G401 (cell line): ENCODE results near the gene ODAD3. TPM values are rescaled to one million over a fixed set of nuclear protein-coding genes. Genes with fewer than 3 reads are reported as not detected.
"Not testable (repeated sequence)": the region's sequence is repeated elsewhere in the genome, so short reads cannot be mapped to it uniquely, and the experiment has no call there.

Source experiments
- DNase-seq: peaks from one replicate; pipeline ENCODE4 v3.0.0-alpha.2; 2015; ENCODE audit warnings: low spot score
- in situ Hi-C: cut with HindIII; loops from 2 replicates; pipeline ENCODE4 v1.10.0; 2016; ENCODE audit warnings: low sequenced_read_pairs, mixed read lengths
- total RNA-seq: library from RNA; depleted of rRNA; stranded (reverse); fragments of >200 nt; shearing (Covaris generic); gene quantifications from 2 replicates; pipeline ENCODE4 v1.2.3, GENCODE V29; 2014; rRNA removed

The ODAD3 gene
- 1.7 and 6.1 TPM in 2 replicates for total RNA-seq

DNA sequence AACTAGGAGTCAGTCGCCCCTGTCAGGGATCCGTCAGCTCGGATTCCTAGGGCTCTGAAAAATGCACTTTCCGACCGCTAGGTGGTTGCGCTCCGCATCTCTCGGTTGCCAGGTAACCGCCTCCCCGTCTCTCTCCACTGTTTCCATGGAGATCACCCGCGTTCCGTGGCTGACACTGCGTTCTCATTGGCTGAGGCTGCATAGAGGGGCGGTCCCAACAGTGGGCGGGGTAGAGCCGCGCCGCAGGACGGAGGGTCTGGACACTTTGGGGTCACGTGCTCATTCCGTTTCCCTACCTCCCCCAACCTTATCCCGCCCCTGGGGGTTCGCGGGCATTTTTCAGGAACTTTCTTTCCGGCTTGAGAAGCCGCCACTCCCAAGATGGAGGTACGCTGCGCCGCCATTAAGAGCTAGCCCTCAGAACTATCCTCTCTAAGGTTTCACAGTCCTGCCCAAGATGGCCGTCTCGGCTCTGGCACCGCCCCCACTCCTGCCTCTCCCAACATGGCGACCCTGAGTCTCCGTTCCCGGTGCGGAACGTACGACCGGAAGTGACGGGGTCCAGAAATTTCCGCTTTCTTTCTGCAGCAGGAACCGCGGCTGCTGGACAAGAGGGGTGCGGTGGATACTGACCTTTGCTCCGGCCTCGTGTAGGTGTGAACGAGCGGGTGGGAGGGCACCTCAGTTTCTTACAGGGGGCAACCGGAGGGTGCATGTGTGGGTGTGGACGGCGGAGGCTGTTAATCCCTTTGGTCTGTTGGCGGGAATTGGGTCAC lies at the start of gene ODAD3, which contains the start of gene PRKCSH:
TSS of gene ODAD3 (minus strand) at position 65 of the 776 bp plus-strand sequence. CDS start 105 bp downstream, outside the sequence.
TSS of gene PRKCSH (plus strand) at position 579 of the 776 bp plus-strand sequence. CDS start 483 bp downstream, outside the sequence.
- peak; percentile 100 for DNase-seq
- in situ Hi-C loops: no loop called here

DNA sequence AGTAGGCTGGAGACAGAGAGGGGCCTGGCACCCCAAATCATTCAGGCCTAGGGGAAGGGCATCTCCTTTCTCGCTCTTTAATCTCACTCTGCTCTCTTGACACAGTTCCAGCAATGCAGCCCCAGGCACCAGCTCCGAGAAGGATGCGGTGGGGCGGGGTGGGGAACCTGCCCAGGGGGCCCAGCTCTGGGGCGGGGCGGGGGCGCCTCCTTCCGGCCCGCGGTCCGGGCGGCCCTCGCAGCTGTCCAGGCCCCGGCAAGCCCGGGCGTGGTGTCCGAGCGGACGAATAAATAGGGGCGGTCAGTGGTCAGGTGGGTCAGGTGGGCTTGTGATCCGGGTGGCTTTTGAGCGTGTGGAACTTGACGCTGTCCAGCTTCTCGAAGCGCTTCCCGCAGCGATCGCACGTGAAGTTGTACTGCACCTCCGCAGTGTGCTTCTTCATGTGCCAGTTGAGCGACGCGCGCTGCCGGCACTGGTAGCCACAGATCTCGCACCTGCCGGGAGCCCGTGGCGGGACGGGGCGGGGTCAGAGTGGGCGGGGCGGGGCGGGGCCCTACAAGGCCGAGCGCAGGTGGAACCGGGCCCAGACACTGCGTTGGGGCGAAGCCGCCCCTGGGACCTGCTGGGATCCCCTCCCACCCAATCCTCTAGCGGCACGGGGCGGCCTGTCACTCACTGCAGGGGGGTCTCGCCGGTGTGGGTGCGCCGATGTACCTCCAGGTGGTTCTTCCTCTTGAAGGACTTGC lies 48.6 kb upstream of the ODAD3 start:
- no peak for DNase-seq
- in situ Hi-C loops: no loop called here

DNA sequence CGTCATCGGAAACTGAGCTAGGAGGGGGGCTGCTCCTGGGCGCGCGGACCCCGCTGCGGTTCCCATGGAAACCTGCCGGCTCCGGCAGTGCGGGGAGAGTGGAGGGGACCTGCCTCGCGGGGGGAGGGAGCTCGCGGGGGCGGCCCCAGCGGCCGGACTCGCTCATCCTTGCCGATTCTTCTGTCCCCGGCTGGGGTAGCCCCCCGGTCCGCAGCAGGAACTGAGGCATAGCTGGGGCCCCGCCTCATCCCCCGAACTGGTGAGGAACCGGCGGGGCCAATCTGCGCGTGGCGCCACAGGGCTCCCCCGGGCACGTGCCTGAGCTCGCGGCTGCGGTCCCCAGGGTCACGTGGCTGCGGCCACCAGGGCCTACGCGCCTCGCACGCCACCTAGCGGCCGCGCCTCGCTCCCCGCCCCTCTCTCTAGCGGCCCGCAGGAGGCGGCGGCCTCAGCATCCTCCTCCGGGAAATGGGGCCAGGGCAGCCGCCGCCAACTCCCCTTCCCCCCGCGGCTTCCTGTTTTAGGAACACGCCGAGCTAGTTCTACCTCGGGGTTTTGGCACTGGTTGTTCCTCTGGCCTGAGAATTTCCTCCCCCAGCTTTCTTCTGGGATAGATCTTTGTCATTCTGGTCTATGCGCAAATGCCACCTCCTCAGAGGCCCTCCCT lies 47.6 kb upstream of the ODAD3 start:
- peak; percentile 86 for DNase-seq
- in situ Hi-C loops: no loop called here

DNA sequence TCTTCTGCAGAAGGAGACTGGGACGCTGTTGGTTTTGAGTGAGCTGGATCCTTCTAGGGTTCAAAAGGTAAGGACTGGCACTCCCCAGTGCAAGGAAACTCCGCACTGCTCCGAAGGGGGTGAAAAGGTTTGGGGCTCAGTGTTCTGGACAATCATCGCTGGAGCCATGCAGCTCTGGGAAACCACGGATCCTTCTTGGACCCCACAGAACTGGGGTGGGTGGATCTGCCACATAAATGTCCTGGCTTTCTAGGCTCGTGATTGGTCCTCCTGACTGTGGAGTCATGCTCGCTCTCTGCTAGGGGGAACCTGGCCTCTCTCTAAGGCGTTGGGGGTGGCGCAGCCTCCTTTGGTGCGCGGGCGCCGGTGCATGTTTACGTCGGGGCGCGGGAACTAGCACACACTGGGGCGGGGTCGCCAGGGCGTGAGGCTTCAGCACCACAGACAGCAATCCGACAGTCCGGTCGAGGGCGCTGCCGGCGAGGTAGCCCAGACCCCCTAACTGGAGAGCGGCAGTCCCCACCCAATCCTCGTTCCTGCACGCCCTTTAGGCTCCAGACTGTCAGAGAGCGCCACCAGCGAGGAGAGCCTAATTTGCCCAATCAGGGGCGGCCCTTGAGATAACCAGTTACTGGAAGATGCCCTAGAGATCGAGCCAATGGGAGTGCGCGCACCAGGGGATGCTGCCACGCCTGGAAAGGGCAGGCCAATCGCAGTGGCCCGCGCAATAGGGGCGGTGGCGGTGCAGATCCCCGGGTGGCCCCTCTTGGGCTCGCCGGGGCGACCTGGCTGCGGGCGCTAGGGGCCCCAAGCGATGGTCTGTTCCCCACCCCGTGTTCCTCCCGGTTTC lies 46.8 kb upstream of the ODAD3 start:
- in situ Hi-C loops: no loop called here
- DNase-seq: peak; percentile 99

DNA sequence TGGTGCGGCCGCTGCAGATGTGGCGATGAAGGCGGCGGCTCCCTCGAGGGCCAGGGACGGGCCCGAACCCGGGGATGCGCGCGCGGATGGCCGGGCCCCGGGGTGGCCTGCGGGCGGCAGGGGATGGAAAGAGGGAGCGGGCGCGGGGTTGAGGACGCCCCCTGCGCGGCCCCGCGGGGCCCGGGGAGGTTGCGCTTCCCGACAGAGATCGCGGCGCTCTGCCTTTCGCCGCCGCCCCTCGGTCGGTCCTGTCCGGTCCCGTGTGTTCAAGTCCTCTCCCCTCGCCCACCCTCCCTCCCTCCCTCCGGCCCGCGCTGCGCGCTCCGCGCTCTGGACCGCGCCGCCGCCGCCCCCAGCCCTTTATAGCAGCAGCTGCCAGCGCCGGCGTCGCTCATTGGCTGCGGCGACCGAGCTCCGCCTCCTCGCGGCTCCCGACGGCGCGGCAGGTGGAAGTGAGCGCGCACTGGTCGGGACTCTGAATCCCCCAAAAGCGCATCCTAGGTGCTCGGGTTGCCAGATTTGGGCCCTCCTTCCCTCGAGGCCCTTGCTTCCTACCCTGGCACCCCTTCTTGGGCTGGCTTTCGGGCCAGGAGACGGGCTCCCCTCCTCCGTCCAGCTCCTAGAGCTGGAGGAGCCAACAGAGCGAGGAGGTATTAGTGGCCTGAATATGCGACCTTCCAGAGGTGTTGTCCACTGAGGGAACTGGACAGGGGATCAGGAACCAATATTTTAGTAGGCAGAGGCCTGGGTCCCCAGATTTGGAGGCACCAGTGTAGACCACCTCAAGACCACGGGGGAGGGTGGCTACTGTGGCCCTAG lies 46.0 kb upstream of the ODAD3 start, which contains the start of gene ELAVL3:
TSS of gene ELAVL3 (minus strand) at position 332 of the 819 bp plus-strand sequence. CDS start 438 bp downstream, outside the sequence.
- DNase-seq: peak; percentile 81
- in situ Hi-C loops: no loop called here

DNA sequence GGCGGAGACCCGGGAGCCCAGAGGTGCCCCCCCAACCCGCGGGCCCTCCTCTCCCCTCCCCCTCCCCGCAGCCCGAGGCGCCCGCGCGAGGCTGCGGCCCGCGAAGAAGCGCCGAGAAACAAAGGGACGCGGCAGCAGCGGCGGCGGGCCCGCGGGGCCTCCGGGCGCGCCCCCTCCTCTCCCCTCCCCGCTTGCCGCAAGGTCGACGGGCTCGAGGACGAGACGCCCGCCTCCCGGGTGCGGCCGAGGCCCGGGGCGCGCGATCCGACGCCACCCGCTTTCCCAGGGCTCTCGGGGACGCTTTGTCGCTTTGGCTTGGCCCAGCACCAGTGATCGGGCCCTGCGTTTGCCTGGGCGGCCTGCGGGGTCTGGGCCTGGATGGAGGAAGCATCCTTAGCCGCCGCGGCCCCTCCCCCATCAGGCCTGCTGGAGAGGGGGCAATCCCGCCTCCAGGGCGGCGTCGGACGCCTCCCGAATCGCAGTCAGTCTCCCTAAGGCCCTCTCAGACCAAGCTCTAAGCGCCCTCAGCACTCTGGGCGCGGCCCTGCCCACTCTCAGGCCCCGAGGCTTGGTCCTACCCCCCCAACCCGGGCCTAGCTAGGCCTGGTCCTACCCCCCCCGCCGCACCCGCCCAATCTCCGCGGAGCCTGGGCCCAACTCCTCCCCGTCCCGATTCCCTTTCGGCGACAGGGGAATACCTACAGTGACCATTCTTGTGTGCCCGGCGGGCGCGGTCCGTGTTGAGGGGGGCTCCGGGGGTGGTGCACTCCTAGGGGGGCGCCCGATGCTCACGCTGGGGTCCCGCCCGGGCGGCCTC lies 45.2 kb upstream of the ODAD3 start:
- DNase-seq: peak; percentile 44
- in situ Hi-C loops: no loop called here

DNA sequence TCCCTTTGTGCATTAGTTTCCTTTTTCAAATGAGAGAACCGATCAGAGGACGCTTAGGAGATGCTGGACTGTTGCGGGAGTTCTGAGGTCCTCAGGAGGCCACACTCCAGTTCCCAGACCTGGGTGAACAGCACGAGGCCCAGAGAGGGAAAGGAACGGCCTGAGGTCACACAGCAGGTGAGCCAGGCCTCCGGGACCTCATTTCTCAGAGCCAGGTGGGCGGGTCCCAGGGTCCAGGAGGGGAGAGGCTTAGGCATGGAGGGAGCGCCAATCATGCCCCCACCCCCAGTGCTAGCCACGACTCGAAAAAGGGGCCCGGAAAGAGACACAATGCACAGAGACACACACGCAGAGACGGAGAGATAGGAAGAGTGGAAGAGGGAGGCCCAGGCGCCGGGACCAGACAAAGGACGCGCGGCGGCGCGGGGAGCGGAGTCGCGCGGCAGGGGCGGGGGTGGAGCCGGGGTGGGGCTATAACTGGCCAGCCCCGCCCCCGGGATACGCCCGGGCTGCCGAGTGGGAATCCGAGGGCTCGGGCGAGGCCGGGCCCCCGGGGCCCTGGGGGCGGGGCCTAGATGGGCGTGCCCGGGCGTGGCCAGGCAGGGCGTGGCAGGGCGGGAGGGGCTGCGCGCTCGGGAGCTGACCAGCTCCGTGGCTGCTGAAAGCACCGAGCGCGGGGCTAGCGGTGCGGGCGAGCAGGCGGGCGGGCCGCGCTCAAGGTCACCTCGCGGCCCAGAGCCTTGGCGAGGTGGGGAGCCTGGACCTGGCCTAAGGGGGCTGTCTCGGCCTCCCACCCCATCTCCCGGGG lies 44.4 kb upstream of the ODAD3 start:
- in situ Hi-C loops: no loop called here
- DNase-seq: peak; percentile 68

DNA sequence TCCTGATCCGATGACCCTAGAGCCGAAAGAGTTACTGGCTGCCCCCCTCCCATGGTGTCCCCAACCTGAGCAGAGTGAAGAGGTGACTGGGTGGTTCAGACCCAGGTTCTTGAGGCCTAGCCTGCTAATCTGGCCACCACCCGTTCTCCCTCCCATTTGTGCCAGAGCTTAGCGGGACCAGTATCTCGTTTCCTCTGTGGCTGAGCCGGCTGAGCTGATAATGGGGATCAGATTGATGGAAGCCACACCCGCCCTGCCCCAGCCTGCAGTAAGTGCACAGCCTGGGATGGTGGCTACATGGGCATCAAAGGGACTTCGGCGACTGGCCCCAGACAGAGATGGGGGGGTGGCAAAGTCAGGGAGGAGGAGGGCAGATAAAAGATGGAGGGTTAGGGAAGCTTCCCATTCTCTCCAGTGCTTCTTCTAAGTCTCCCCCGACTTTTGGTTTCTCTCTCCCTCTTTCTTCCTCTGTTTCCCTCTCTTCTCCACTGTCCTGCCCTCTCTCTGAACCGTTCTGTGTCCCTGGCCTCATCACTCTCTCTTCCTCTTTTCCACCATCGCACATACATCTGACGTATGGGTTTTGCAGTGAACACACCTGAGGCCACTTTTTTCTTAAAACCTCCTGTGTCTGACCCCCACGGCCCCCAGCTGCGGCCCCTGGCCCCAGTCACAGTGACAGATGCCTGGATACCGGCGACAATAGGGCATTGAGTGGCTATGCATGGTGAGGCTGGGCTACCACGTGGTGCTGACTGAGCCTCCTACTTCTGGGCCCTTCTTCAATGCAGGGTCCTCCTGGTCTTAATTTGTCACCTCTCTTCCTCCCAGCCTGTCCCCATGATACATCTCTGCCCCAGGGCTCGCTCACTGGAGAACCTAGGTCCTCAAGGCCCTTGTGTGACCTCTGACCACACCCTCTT lies 43.5 kb upstream of the ODAD3 start:
- in situ Hi-C loops: no loop called here
- DNase-seq: no peak

DNA sequence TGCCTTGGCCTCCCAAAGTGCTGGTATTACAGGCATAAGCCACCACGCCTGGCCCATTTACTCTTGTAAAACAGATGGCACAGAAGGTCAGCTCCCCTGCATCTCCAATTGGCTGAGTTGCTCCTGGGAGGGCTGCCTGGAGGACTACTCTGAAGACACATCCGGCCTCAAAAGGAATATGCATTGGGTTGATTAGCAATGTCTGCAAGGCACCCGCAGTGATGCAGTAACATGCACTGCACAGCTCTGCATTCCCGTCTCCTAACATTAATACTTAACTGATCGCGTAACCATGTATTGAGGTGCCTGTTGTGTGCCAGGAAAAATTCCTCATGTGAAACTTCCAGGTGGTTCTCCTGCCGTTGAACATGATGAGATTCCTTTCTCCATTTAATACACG lies 40.9 kb upstream of the ODAD3 start:
- in situ Hi-C loops: no loop called here
- peak; percentile 75 for DNase-seq

DNA sequence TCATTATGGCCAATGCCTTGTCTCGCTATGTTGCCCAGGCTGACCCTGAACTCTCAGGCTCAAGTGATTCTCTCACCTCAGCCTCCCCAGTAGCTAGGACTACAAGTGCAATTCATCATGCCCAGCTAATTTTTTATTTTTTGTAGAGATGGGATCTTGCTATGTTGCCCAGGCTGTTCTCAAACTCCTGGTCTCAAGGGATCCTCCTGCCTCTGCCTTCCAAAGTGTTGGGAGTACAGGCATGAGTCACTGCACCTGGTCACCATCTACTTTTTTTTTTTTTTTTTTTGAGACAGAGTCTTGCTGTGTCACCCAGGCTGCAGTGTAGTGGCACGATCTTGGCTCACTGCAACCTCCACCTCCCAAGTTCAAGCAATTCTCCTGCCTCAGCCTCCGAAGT lies 40.4 kb upstream of the ODAD3 start:
- in situ Hi-C loops, DNase-seq: not testable (repeated sequence)

DNA sequence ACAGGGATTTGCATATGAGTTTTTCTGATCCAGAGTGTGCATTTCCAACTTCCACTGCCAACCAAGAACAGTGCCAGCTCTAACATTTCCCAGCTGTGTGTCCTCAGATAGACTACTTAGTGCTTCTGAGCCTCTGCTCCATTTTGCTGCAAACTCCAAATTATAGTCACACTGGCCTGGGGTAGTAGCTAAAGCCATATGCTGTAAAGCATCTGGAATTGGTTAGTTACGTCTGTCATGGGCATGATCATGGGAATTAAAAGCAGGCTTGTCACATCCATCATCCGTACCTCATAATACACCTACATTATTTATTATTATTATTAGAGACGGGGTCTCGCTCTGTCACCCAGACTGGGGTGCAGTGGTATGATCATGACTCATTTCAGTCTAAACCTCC lies 38.8 kb upstream of the ODAD3 start:
- DNase-seq: no peak
- in situ Hi-C loops: no loop called here

DNA sequence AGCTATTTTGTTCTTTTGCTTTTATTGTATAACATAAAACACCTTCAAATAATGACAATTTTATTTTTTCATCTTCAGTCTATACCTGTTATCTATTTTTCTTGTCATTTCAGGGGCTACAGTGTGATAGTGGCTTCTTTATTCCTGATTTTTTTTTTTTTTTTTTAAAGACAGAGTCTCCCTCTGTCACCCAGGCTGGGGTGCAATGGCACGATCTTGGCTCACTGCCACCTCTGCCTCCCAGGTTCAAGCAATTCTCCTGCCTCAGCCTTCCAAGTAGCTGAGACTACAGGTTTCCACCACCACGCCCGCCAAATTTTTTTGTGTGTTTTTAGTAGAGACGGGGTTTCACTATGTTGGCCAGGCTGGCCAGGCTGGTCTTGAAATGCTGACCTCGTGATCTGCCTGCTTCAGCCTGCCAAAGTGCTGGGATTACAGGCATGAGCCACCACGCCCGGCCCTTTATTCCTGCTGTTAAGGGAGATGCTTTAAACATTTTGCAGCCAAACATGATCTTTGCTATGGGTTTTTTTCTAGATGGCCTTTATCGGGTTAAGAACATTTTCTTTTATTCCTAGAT lies 33.4 kb upstream of the ODAD3 start:
- in situ Hi-C loops: not testable (repeated sequence)

DNA sequence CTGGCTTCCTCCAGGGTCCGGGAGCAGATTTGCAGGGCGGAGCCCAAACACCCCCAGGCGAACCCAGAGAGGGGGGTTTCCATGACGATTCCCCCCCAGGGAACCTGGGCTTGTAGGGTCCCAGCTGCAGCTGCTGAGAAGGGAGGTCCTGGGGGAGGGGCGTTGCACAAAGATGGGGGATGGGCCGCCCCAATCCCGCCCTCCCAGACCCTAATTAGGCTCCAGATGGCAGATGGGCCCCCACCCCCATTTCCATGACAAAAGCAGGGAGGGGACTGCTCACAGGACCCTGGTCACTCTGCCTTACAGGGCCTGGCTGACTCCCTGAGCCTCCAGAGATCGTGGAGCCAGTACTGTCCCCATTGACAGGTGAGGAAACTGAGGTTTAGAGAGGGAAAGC lies 30.7 kb upstream of the ODAD3 start:
- in situ Hi-C loops: no loop called here
- DNase-seq: no peak

More for the DNA sequence above, 33.4 kb upstream of the ODAD3 start:
- not testable (repeated sequence) for DNase-seq

DNA sequence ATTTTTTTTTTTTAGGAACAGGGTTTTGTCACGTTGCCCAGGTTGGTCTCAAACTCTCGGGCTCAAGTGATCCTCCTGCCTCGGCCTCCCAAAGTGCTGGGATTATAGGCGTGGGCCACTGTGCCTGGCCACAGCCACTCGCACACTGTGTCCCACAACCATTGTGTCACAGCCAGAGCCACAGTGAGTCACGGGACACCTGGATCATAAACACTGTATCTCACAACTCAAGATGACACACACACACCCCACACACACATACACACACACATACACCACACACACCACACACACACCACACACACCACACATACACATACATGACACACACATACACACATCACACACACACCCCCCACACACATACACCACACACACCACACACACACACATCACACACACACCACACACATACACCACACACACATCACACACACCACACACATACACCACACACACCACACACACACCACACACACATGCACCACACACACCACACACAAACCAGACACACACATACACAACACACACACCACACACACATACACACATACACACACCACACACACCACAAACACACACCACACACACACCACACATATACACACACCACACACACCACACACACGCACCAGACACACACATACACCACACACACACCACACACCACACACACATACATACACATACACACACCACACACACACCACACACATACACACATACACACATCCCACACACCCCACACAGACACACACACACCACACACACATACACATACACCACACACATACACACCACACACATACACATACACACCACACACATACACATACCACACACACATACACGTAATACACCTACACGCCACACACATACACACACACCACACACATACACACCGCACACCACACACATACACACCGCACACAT lies 29.7 kb upstream of the ODAD3 start:
- DNase-seq: no peak
- in situ Hi-C loops: no loop called here
